ENCODE results near the gene DISP3. TPM values are rescaled to one million over a fixed set of nuclear protein-coding genes. Genes with fewer than 3 reads are reported as not detected.

Gene DISP3
- polyA plus RNA-seq, 1 donor (not counting 4 experiments of a cell fraction or from before 2014, with no cell fraction given), result not detected

- Histone ChIP-seq H3K9me3 (ENCODE audit: control insufficient read depth, low read depth, low read length) (no peaks in the 10 kb centered on the region), H3K27me3 (ENCODE audit: control insufficient read depth, extremely low read depth, insufficient read depth, low read length) (peaks cover 38% of the 10 kb centered on the region), H3K9me1 (ENCODE audit: control insufficient read depth, extremely low read depth, insufficient read depth, low read length) (no peaks in the 10 kb centered on the region), H3K4me2 (ENCODE audit: control insufficient read depth, extremely low read depth, insufficient read depth, low read depth, low read length) (no peak overlapping the region), H3K36me3 (ENCODE audit: control insufficient read depth in 2 of 2, extremely low read depth in 1 of 2, insufficient read depth in 2 of 2, low read length in 2 of 2) (no peaks in the 10 kb centered on the region), H3K27ac (ENCODE audit: control insufficient read depth, insufficient read depth, low read length) (no peak overlapping the region), H3K79me2 (ENCODE audit: control insufficient read depth, insufficient read depth, low read length) (no peaks in the 10 kb centered on the region), H3K4me3 (ENCODE audit: control insufficient read depth in 2 of 3, extremely low read depth in 1 of 3, insufficient read depth in 2 of 3, low read depth in 1 of 3, low read length in 3 of 3) (no peak overlapping the region), H2AFZ (ENCODE audit: control insufficient read depth, low read length) (no peak overlapping the region), H3K9ac (ENCODE audit: control insufficient read depth, extremely low read depth, insufficient read depth, low read length) (no peak overlapping the region), H3K4me1 (ENCODE audit: control insufficient read depth, extremely low read depth, insufficient read depth, low read length) (no peaks in the 10 kb centered on the region), H4K20me1 (ENCODE audit: control insufficient read depth, extremely low read depth, insufficient read depth, low read length) (peaks cover 3% of the 10 kb centered on the region)
- FAIRE-seq (no peak), DNase-seq (ENCODE audit: low read depth, low spot score) (no peak)
- TF ChIP-seq CTCF (optimal IDR thresholded peaks at IDR 0.05 in 1 of 3, IDR thresholded peaks at IDR 0.05 in 1 of 3, conservative IDR thresholded peaks at IDR 0.05 in 1 of 3; ENCODE audit: extremely low read depth in 1 of 3, insufficient read depth in 2 of 3, low read length in 3 of 3), result no peak
- TF ChIP-seq EZH2 (IDR thresholded peaks at IDR 0.05; ENCODE audit: low read length), result no peak
- dilution Hi-C loops (cut with MboI; ENCODE audit: extremely low pct_ligation_motif_present, low sequenced_read_pairs), result no loop called here
These were observed 29.9 kb upstream of the DISP3 start for GRCh38 chr1:11449100-11449403.

GRCh38 chr1:11450310-11450709 is 28.6 kb upstream of the DISP3 start:
- H3K4me3 ChIP-seq (ENCODE audit: control insufficient read depth in 2 of 3, extremely low read depth in 1 of 3, insufficient read depth in 2 of 3, low read depth in 1 of 3, low read length in 3 of 3), result no peak overlapping the region
- TF ChIP-seq EZH2 (IDR thresholded peaks at IDR 0.05; ENCODE audit: low read length) (no peak), CTCF (optimal IDR thresholded peaks at IDR 0.05 in 1 of 3, IDR thresholded peaks at IDR 0.05 in 1 of 3, conservative IDR thresholded peaks at IDR 0.05 in 1 of 3; ENCODE audit: extremely low read depth in 1 of 3, insufficient read depth in 2 of 3, low read length in 3 of 3) (no peak)
- H4K20me1 ChIP-seq (ENCODE audit: control insufficient read depth, extremely low read depth, insufficient read depth, low read length), result peaks cover 3% of the 10 kb centered on the region
- H3K36me3 ChIP-seq (ENCODE audit: control insufficient read depth in 2 of 2, extremely low read depth in 1 of 2, insufficient read depth in 2 of 2, low read length in 2 of 2), result no peaks in the 10 kb centered on the region
- no peak overlapping the region for H3K4me2 ChIP-seq (ENCODE audit: control insufficient read depth, extremely low read depth, insufficient read depth, low read depth, low read length)
- no peaks in the 10 kb centered on the region for H3K9me3 ChIP-seq (ENCODE audit: control insufficient read depth, low read depth, low read length)
- no peaks in the 10 kb centered on the region for H3K79me2 ChIP-seq (ENCODE audit: control insufficient read depth, insufficient read depth, low read length)
- DNase-seq (ENCODE audit: low read depth, low spot score) (no peak), FAIRE-seq (no peak)
- no peak overlapping the region for H2AFZ ChIP-seq (ENCODE audit: control insufficient read depth, low read length)
- H3K9ac ChIP-seq (ENCODE audit: control insufficient read depth, extremely low read depth, insufficient read depth, low read length), result no peak overlapping the region
- no peaks in the 10 kb centered on the region for H3K9me1 ChIP-seq (ENCODE audit: control insufficient read depth, extremely low read depth, insufficient read depth, low read length)
- no peak overlapping the region for H3K27ac ChIP-seq (ENCODE audit: control insufficient read depth, insufficient read depth, low read length)
- dilution Hi-C loops (cut with MboI; ENCODE audit: extremely low pct_ligation_motif_present, low sequenced_read_pairs), result no loop called here
- H3K4me1 ChIP-seq (ENCODE audit: control insufficient read depth, extremely low read depth, insufficient read depth, low read length), result no peaks in the 10 kb centered on the region
- H3K27me3 ChIP-seq (ENCODE audit: control insufficient read depth, extremely low read depth, insufficient read depth, low read length), result peaks cover 39% of the 10 kb centered on the region
